Activated naive CD4-positive, alpha-beta T cell treated with anti-CD3 and anti-CD28 coated beads, Interleukin-2, amount 50 U/mL, for 16 hours (primary cell): ENCODE measurements around the gene ITGB1.
"Not testable (repeated sequence)": the region's sequence is repeated elsewhere in the genome, so short reads cannot be mapped to it uniquely, and the experiment has no call there.

Source experiments
- DNase-seq: peaks from one replicate; pipeline ENCODE4 v3.0.0-alpha.2; 2020

The ITGB1 gene

GRCh38 chr10:32980242-32980557 lies 22.2 kb upstream of the ITGB1 start:
- no peak for DNase-seq

- DNase-seq, result not testable (repeated sequence)
These were observed 21.7 kb upstream of the ITGB1 start for GRCh38 chr10:32979719-32980118.

GRCh38 chr10:32979041-32979440 lies 21.0 kb upstream of the ITGB1 start:
- DNase-seq, result no peak

- not testable (repeated sequence) for DNase-seq
These were observed 20.1 kb upstream of the ITGB1 start for GRCh38 chr10:32977846-32978809.

GRCh38 chr10:32976338-32976737 lies 18.3 kb upstream of the ITGB1 start:
- DNase-seq, result no peak

- DNase-seq, result no peak
These were observed 14.9 kb upstream of the ITGB1 start for GRCh38 chr10:32972929-32973328.

GRCh38 chr10:32972460-32972859 lies 14.4 kb upstream of the ITGB1 start:
- no peak for DNase-seq

GRCh38 chr10:32971536-32972091 lies 13.6 kb upstream of the ITGB1 start:
- no peak for DNase-seq

GRCh38 chr10:32970910-32971309 lies 12.9 kb upstream of the ITGB1 start:
- DNase-seq, result no peak

- DNase-seq, result no peak
These were observed 6.2 kb upstream of the ITGB1 start for GRCh38 chr10:32964270-32964669.

- no peak for DNase-seq
These were observed 5.1 kb upstream of the ITGB1 start for GRCh38 chr10:32963096-32963495.

GRCh38 chr10:32962521-32962920 lies 4.5 kb upstream of the ITGB1 start:
- DNase-seq, result no peak

GRCh38 chr10:32961895-32962369 lies 3.9 kb upstream of the ITGB1 start:
- DNase-seq, result no peak

GRCh38 chr10:32961343-32961894 lies 3.4 kb upstream of the ITGB1 start:
- DNase-seq, result no peak

GRCh38 chr10:32960022-32960421 lies 2.0 kb upstream of the ITGB1 start:
- DNase-seq, result no peak

- DNase-seq, result peak; percentile 27
These were observed 1.2 kb upstream of the ITGB1 start for GRCh38 chr10:32959006-32959920.

GRCh38 chr10:32957341-32958084 lies 517 bp downstream of the ITGB1 start:
- DNase-seq, result peak; percentile 52

- no peak for DNase-seq
These were observed 1.4 kb downstream of the ITGB1 start for GRCh38 chr10:32956365-32957197.

- no peak for DNase-seq
These were observed 2.2 kb downstream of the ITGB1 start for GRCh38 chr10:32955790-32956189.

- DNase-seq, result no peak
These were observed 2.7 kb downstream of the ITGB1 start for GRCh38 chr10:32955299-32955772.
